A549 (cell line): ENCODE measurements around the gene ANKRD11.

Experiments used
- E2F6 ChIP-seq: IDR thresholded peaks from 2 replicates; pipeline ENCODE4 v1.6.1; 2012; ENCODE audit warnings: low read depth, borderline replicate concordance
- HDAC2 ChIP-seq: fragments of 200-600 bp; sonication (generic); IDR thresholded peaks from 2 replicates; pipeline ENCODE4 v1.6.1; 2016
- KDM5A ChIP-seq: fragments of 200-600 bp; sonication (generic); IDR thresholded peaks from 2 replicates; pipeline ENCODE4 v1.6.1; 2016; ENCODE audit warnings: antibody characterized with exemption, mild to moderate bottlenecking
- MAFK ChIP-seq: fragments of 450-650 bp; IDR thresholded peaks from 2 replicates; pipeline ENCODE4 v1.6.1; 2014; ENCODE audit not compliant: partially characterized antibody
- MAX ChIP-seq: IDR thresholded peaks from 2 replicates; pipeline ENCODE4 v1.6.1; 2012
- POLR2A ChIP-seq: IDR thresholded peaks from 2 replicates; pipeline ENCODE4 v1.6.1; 2012; ENCODE audit warnings: mild to moderate bottlenecking, low read length
- RAD21 ChIP-seq, 2 experiments: fragments of >200 bp in 1 of 2; sonication (Bioruptor Twin) in 1 of 2; formaldehyde crosslinking in 1 of 2; IDR thresholded peaks in 1 of 2; conservative IDR thresholded peaks in 1 of 2; 2 replicates in 1 of 2; 3 replicates in 1 of 2; pipeline ENCODE4 v1.6.1; 2012 to 2018; ENCODE audit warnings: inconsistent platforms in 1 of 2
- REST ChIP-seq: fragments of 200-600 bp; sonication (generic); IDR thresholded peaks from 2 replicates; pipeline ENCODE4 v1.6.1; 2016; ENCODE audit warnings: antibody characterized with exemption, mild to moderate bottlenecking, moderate library complexity
- RFX5 ChIP-seq: fragments of 450-650 bp; IDR thresholded peaks from 2 replicates; pipeline ENCODE4 v1.7.1; 2014; ENCODE audit warnings: antibody characterized with exemption, mild to moderate bottlenecking, moderate library complexity
- ZFP36 ChIP-seq: fragments of 450-650 bp; IDR thresholded peaks from 2 replicates; pipeline ENCODE4 v1.6.1; 2014; ENCODE audit warnings: borderline replicate concordance; ENCODE audit not compliant: partially characterized antibody
- TF ChIP-seq, protein P1 (sequence below): fragments of >200 bp; sonication (Bioruptor Twin); formaldehyde crosslinking; IDR thresholded peaks from 3 replicates; pipeline ENCODE4 v1.5.1; 2016
- TF ChIP-seq, protein P2 (sequence below): IDR thresholded peaks from 2 replicates; pipeline ENCODE4 v1.6.1; 2012

GRCh38 chr16:89437251-89437987, 52.9 kb downstream of the ANKRD11 start:
- TF ChIP-seq RAD21 (conservative IDR thresholded peaks at IDR 0.05 in 1 of 2, IDR thresholded peaks at IDR 0.05 in 1 of 2), result no peak
- TF ChIP-seq POLR2A, result no peak
- TF ChIP-seq, protein P1, sequence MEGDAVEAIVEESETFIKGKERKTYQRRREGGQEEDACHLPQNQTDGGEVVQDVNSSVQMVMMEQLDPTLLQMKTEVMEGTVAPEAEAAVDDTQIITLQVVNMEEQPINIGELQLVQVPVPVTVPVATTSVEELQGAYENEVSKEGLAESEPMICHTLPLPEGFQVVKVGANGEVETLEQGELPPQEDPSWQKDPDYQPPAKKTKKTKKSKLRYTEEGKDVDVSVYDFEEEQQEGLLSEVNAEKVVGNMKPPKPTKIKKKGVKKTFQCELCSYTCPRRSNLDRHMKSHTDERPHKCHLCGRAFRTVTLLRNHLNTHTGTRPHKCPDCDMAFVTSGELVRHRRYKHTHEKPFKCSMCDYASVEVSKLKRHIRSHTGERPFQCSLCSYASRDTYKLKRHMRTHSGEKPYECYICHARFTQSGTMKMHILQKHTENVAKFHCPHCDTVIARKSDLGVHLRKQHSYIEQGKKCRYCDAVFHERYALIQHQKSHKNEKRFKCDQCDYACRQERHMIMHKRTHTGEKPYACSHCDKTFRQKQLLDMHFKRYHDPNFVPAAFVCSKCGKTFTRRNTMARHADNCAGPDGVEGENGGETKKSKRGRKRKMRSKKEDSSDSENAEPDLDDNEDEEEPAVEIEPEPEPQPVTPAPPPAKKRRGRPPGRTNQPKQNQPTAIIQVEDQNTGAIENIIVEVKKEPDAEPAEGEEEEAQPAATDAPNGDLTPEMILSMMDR, result no peak
- no peak for TF ChIP-seq HDAC2
- TF ChIP-seq KDM5A, result no peak
- TF ChIP-seq RFX5, result no peak
- TF ChIP-seq REST, result no peak
- no peak for TF ChIP-seq MAX
- no peak for TF ChIP-seq E2F6
- no peak for TF ChIP-seq MAFK
- TF ChIP-seq, protein P2, sequence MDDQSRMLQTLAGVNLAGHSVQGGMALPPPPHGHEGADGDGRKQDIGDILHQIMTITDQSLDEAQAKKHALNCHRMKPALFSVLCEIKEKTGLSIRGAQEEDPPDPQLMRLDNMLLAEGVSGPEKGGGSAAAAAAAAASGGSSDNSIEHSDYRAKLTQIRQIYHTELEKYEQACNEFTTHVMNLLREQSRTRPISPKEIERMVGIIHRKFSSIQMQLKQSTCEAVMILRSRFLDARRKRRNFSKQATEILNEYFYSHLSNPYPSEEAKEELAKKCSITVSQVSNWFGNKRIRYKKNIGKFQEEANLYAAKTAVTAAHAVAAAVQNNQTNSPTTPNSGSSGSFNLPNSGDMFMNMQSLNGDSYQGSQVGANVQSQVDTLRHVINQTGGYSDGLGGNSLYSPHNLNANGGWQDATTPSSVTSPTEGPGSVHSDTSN, result no peak
- TF ChIP-seq ZFP36, result no peak
